Tongue (tissue), 2 donors: ENCODE results near the gene FAIM2. TPM values are rescaled to one million over a fixed set of nuclear protein-coding genes. Genes with fewer than 3 reads are reported as not detected.

ENCODE experiments used
- DNase-seq: peaks from one replicate; pipeline ENCODE4 v3.0.0-alpha.2; 2015
- total RNA-seq: library from RNA; depleted of rRNA; stranded (reverse); fragments of >200 nt; gene quantifications from one replicate; pipeline ENCODE4 v1.2.3, GENCODE V29; 2014

The FAIM2 gene
- total RNA-seq, result 7.8 TPM

DNA sequence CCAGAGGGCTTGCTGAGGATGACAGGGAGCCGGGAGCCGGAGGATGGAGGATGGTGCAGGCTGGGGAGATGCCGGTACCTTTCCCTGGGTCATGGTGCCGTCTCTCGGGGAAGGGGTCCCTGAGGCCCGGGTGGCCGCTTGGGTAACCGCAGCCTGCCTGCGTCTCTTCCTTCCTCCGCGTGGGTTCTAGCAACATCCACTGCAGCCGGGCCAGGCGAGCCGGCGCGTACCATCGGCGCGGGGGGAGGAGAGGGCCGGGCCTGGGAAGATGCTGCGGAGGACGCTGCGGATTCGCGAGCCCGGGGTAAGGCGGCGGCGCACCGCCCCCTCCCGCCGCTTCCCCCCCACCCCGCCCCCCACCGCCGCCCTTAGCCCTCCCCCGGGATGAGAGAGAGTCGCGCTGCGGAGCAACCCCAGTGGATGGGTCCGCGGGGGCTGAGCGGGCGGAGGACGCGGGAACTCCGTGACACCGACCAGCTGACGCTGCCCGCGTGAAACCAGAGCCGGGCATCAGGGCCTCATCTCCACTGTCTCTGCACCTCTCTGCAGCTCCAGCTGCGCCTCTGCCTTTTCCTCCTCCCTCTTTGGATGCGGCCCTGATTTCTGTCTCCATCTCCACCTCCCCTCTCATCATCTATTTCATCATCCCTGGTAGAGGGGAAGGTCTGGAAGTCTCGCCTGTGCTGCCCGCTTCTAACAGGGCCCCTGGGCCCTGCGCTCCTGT lies at the start of gene FAIM2:
Gene FAIM2 (minus strand): TSS at position 201 of the 724 bp plus-strand sequence. CDS start 108 bp downstream, at position 93.
- DNase-seq, result peak; percentile 80

DNA sequence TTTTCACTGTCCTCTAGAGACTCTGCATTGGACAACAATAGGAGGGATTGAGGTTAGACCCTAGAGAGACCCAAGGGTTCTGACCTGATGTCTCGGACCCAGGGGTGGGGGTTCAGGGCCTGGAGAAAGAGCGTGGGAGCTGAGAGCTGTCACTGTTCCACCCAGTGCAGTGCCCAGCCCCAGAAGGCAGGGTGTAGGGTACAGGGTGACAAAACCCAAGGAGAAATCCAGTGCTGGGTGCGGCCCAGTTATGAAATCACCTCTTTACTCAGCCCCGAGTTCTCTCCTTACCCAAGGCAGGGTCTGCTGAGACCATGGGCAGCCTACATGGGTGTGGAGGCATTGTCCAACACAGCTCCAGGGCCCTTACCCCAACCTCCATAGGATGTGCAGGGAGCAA lies 49.5 kb upstream of the FAIM2 start:
- no peak for DNase-seq

DNA sequence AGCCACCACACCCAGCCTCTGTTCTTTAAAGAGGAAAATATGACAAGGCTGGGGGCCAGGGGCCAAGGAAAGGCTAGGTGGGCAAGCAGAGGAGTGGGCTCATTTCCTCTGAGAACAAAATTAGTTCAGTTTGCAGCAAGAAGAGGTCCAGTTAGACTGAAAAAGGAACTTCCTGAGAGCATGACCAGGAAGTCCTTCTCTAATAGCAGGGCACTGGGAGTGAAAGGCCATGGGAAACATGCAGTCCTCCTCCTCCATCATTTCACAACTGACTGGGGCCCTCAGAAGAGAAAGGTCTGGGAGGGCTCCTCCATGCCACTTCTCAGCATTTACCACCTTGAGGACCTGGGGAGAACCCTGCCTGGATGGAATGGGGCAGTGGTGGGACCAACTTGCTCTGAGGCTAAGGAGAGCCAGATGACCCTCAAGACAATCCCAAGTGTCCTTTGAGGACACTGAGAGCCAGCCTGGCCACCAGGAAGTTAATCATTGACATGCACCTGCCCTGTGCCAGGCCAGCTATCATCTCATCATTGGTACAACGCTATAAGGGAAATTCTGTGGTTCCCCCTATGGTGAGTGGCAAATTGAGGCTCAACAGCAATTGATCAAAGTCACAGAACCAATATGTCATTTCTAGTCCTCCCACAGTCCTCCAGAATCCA lies 48.8 kb upstream of the FAIM2 start:
- DNase-seq, result no peak

DNA sequence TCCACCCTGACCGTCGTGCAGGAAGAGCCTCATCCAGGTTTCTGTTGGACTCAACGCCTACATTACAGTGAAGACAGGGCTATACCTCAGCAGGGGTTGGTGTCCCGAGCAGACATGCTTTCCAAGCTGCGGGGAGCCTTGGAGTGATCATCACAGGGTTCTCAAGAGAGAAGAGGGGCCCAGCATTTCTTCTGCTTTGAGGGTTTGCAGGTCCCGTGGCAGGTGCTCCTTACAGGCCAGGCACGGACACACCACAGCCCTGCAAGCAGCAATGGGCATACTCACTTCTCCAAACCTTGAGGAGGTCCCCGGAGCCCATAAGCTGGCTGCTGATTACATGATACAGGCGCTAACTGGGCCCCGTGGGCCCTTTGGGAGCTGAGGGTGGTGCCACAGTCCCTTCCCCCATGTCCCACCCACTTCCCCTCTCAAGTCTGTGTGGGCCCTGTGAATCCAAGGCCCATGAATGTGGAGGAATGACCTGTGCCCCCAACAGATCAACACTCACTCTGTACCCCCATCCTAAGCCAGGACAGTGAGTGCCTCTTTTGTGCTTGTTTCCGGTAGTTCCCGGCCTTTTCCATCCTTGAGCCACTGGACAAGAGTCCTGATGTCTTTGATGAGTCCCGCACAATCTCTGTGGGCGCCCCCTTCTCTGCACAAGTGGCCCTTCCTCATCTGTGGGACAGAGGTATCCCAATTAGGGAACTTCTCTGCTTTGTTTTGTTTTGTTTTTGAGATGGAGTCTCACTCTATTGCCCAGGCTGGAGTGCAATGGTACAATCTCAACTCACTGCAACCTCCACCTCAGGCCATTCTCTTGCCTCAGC lies 47.9 kb upstream of the FAIM2 start:
- no peak for DNase-seq

DNA sequence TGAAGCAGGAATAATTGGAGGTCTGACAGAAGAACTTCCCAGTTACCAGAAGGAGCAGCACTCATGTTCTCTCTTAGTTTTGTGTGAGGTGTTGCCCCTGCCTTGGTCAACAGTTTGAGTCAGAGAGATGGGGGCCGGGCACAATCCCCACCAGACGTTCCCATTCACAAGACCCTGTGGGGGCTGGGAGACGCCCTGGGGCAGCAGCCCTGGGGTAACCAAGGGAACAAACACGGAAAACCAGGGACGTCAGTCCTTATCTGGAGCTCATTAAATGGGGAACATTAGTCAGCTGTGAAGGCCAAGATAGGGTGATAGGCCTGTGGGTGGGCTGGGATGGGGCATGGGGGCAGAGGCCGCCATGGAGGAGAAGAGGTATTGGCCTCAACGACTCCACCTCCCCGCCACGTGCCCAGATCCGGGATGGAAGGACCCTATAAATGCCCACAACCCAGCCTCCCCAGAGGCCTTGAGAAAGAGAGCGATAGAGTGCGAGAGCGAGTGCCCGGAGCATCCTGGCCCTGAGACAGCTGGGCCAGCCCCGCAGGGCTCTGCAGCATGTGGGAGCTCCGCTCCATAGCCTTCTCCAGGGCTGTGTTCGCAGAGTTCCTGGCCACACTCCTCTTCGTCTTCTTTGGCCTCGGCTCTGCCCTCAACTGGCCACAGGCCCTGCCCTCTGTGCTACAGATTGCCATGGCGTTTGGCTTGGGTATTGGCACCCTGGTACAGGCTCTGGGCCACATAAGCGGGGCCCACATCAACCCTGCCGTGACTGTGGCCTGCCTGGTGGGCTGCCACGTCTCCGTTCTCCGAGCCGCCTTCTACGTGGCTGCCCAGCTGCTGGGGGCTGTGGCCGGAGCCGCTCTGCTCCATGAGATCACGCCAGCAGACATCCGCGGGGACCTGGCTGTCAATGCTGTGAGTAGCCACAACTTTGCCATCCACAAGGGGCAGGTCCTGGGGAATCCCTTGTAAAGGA lies 46.9 kb upstream of the FAIM2 start, which contains the start of gene AQP2:
Gene AQP2 (plus strand): TSS at position 465 of the 979 bp plus-strand sequence. CDS start 94 bp downstream, at position 559.
- no peak for DNase-seq

DNA sequence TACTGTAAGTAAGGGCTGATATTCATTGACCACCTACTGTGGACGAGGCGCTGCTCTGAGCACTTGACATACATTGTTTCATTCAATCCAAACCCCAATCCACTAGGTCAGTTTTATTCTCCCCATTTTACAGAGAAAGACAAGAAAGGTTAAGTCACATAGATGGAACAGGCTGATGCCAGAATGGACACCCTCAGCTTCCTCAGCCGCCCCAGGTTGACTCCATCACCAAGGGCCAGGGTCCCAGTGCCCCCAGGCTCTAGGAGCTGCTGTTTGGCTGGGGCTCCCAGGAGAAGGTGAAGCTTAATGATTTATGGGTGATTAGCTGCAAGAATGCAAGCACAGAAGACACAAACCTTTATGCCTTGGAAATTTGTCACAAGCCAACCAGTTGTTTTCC lies 46.2 kb upstream of the FAIM2 start:
- DNase-seq, result no peak

DNA sequence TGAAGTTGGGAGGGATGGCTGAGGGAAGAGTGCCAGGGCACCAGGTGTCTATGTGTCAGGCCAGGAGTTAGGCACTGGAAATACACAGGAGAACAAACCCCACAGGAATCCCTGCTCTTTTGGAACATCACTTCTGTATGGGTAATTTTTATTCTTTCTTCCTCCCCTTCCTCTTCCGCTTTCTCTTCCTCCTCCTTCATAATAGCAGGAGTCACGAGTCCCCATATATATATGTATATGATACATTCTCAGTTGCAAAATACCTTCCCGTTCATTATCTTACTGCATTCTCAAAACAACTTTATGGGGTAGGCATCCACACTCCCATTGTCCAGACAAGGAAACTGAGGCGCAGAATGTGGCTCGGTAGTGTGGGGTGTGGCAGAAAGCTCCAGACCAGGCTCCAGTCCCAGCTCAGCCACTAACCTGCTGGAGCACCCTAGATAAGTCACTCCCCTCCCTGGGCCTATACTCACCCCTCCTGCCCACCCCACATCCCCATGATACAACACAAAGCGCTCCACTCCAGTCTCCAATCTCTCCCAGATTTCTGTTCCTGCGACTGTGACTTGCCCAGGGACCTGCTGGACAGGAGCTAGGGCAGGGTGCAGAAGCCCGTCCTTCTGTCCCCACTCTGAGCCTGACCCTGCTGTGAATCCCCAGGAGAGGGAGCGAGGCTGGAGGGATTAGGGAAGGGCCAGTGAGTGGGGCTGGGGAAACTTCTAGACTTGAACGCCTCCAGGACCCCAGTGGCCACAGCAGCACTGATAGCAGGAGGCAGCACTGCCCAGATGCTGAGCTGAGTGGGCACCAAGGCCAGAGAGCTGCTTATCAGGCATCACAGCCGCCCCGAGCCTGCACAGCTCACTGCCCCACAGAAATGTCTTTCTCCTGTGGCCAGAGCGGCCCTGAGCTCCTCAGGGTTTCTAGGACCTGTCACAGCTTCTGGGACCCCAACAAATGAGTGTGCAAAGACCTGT lies 45.5 kb upstream of the FAIM2 start:
- DNase-seq, result no peak

DNA sequence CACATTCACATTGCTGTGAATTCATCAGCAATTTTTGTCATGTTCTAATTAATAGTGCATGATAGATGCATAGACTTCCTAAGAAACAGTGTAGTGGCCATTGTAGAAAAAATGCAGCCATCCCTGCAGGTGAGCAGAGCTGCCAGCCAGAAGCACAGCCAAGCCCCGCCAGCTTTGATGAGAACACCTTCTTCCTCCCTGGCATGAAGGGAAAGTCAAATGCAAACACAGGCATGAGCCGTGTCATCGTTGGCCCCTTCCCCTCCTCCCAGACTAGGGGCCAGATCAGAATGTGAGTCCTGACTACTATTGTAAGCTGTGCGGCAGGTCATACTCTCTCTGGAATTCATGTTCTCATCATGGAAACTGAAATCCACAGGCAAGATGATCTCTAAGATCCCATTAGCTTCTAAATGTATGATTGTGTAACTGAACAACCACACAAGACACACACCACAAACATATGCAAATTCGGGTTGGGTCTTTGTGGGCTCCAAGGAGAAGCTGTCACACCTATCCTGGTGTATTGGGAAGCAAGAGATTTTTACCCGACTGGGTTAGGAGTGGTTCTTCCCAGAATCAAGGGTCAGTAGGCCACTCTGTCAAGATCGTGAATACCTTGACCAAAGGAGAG lies 44.0 kb upstream of the FAIM2 start:
- DNase-seq, result no peak

DNA sequence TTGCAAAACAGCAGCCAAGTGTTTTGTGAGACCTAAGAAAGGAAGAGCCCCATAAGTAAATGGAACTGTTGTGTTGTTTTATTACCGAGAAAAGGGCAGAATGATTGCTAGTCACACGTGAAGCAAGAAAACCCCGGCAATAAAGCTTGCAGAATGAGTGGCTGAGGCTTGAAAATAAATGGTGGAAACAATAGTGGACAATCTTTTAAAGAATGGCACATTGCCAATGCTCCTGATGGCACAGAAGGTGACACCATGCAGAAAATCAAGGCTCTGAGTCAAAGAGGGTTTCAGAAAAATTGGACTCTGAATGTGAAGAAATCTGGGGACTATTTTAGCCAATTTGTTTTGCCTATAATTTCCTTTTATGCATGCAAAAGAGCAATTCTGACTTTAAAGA lies 42.8 kb upstream of the FAIM2 start:
- DNase-seq, result no peak

DNA sequence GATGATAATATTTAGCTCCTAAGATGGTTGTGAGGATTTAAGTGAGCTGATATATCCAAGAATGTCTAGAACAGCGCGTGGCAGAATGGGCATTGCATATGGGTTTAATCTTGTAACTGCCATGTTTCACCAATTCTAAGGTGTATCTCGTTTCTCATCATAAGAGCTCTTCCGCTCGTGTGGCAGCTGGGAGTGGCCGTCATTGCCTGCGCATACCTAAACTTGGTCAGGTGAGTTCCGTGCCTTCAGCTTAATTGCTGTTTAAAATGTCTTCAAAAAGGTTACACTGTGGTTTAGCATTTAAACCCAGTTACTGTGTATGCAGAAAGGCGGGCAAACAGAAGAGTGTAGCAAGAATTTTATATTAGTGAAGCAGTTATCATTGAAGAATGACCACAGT lies 42.4 kb upstream of the FAIM2 start:
- no peak for DNase-seq

DNA sequence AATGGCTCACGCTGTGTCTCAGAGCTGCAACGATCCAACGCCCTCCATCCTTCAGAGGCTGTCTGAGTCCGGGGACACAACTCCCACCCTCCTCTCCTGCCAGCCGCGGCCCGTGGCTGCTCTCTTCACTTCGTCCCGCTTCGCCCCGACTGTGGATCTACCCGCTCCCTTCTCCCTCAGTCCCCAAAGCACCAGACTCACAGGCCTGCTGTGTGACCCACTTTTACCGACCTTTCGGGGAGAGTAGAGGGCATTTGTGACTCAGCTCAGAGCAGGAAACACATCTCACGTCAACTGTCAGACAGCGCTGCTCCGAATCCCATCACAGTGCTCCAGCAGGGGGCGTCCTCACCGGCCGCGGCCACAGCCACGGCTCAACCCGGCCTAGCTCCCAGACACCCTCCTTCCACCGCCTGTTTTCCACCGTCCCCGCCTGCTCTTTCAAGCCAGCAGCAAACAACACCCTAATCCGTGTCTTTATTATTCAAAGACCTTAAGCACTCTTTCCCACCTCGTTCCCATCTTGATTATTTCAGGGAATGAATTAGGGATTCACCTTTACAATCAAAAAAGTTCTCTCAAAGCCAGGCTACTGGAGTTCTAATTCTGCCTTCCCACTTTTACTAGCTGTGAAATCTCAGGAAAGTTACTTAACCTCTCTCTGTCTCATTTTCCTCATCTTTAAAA lies 41.8 kb upstream of the FAIM2 start:
- DNase-seq, result peak; percentile 78

DNA sequence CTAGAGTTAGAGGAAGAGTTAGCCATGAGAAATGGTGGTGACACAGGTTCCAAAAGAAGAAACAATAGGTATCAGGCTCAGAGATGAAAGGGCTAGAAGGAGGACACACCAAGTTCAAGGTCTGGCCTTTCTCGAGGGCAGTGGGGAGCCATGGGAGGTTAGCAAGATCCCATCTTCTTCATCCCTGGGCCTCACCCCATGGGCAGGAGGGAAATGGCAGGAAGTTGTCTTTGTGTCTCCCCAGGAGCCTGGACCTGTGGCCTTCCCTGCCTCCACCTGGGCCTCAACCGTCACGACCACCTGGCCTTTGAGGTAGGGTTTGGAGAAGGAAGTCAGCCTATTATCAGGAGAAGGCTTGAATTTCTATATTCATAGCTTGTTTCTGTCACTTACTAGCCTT lies 41.0 kb upstream of the FAIM2 start:
- no peak for DNase-seq

DNA sequence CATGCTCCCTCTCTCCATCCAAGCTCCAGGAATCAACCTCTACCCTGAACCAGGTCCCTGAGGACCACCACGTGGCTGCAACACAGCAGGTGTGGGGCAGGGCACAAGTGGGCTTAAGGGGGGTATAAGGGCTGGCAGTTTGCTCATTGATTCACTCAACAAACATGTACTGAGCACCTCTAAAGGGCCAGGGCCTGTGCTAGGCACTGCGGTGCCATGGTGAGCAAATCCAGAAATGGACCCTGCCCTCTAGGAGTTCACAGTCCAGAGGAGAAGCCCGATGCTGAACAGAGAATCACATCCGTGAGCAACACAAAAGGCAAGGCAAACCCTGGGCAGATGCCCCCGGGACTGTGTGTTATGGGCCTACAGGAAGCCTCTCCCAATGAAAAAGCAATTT lies 40.3 kb upstream of the FAIM2 start:
- no peak for DNase-seq

DNA sequence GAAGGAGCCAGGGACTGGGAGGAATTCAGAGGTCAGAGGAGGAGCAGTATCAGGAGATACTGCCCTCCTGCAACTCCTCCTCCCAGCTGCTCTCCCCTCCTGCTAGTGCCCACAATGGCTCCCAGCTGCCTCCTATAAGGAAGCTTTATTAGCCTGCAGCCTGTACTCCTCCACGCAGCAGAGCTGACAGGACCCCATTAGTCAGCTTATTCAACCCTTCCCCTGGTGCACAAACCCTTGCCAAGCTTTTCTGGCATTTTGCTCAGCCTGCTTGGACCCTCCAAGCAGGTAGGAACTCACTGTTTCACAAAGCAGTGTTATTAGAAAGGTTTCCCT lies 39.9 kb upstream of the FAIM2 start:
- DNase-seq, result no peak

DNA sequence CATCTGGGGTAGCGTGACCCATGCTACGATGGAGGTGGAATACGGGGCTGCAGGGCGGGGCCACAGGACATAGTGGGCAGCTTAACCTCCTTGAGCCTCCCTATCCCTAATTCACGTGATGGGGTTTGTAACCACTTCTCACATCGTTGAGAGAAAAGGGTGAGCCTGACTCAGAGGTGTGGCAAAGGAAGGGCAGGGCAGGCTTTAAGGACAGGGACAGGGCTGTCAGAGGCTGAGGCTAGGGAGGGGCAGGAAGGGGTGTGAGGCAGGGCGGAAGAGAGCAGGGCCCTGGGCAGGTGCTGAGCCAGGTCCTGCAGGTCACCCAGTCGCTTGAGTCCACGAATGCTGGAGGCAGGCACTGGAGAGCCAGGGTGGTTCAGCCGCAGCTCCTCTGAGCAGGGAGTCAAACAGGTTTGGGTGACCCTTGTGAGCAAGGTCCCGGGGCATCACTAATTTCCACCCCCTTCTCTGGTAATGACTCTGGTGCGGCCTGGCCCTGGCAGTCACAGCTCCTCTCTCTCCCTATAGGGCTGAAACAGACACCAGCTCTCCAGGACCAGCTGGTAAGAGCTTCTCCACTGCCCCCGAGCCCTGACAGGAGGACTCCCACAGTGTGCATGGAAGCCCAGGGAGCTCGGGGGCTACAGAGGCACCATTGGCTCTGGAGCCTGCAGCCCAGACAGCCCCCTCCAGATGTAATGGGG lies 39.4 kb upstream of the FAIM2 start:
- no peak for DNase-seq

DNA sequence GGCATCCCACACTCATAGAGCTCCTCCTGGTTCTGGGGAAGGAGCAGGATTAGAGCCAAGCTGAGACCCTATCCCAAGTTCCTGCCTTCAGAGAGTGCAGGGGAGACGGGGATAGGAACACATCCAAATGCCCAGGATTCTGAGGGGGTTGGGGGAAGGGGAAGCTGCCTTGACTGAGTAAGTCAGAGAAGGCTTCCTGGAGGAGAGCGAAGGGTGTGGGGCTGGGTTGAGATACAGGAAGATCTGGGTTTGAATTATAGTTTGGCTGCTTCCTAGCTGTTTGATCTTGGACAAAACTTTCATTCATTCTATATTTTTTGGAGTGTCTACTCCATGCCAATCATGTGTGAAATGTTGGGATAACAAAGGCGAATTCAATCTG lies 38.8 kb upstream of the FAIM2 start:
- no peak for DNase-seq

DNA sequence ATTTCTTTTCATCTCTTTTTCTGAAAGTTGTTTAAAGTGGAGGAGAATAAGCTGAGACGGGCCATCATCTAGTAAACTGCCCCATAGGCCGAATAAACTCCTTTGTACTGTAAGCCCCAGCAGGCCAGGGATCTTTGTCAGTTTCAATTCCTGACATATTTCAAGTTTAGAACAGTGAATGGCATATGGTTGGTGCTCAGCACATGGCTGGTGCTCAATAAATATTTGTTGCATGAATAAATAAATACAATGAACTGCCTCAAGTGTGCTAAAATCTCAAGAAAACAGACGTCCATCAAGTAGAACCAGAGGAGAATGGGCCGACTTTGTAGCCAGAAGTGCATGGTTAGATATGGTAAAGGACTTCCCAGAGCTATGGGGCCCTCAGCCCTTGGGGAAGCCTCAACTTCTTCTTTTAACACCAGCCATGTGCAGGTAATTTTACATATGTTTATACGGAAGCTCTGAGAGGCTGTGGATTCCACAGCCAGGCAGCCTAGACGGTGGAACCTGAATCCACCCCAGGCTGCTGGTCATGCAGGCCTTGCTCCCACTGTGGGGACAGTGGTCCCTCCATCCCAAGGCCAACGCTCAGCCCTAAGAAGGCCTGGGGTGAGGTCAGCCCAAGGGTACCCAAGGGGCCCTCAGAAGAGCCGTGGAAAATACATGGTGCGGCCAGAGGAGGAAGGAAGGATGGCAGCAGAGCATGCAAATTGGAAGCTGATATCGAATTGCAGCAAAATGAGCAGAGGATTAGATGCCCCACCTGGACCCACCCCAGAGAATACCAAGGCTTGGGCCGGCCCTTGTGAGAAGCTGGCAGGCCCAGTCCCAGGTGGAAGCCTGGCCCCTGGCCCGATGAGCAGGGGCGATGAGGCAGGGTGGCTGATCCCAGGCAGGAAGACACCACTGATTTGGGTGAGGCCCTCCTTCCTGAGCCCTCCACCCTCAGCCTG lies 38.1 kb upstream of the FAIM2 start:
- no peak for DNase-seq

DNA sequence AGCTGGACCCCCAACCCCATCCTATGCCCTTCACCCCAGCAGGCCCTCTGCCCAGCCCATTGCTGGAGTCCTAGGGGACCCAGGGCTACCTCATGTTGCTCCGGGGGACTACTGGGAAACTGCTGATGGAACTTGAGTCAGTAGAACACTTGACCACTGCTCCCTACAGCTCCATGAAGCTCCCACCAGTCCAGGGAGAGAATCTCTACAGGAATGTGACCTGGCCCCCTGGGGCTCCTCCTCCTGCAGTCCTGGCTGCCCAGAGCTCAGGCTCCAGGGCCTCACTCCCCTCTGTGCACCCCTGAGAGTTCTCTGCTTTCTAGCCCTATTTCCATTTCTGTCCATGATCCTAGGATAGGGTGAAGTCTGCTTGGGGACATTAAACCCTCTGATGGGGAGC lies 36.0 kb upstream of the FAIM2 start:
- no peak for DNase-seq
